ENCODE measurements around the gene KCNC3.

- TF ChIP-seq, protein P1, sequence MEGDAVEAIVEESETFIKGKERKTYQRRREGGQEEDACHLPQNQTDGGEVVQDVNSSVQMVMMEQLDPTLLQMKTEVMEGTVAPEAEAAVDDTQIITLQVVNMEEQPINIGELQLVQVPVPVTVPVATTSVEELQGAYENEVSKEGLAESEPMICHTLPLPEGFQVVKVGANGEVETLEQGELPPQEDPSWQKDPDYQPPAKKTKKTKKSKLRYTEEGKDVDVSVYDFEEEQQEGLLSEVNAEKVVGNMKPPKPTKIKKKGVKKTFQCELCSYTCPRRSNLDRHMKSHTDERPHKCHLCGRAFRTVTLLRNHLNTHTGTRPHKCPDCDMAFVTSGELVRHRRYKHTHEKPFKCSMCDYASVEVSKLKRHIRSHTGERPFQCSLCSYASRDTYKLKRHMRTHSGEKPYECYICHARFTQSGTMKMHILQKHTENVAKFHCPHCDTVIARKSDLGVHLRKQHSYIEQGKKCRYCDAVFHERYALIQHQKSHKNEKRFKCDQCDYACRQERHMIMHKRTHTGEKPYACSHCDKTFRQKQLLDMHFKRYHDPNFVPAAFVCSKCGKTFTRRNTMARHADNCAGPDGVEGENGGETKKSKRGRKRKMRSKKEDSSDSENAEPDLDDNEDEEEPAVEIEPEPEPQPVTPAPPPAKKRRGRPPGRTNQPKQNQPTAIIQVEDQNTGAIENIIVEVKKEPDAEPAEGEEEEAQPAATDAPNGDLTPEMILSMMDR (IDR thresholded peaks at IDR 0.05), result no peak
- no peak for TF ChIP-seq POLR2A (IDR thresholded peaks at IDR 0.05)
These were observed 28.2 kb downstream of the KCNC3 start for GRCh38 chr19:50300814-50301606.
